NCI-H524 treated with DMSO at 0.1 percent for 48 hours (cell line): ENCODE results near the gene PILRA.
"Not testable (repeated sequence)": the region's sequence is repeated elsewhere in the genome, so short reads cannot be mapped to it uniquely, and the experiment has no call there.

Experiments used
- DNase-seq: peaks from one replicate; lab custom pipeline; 2025; lab: John Stamatoyannopoulos, UW

PILRA gene

DNA sequence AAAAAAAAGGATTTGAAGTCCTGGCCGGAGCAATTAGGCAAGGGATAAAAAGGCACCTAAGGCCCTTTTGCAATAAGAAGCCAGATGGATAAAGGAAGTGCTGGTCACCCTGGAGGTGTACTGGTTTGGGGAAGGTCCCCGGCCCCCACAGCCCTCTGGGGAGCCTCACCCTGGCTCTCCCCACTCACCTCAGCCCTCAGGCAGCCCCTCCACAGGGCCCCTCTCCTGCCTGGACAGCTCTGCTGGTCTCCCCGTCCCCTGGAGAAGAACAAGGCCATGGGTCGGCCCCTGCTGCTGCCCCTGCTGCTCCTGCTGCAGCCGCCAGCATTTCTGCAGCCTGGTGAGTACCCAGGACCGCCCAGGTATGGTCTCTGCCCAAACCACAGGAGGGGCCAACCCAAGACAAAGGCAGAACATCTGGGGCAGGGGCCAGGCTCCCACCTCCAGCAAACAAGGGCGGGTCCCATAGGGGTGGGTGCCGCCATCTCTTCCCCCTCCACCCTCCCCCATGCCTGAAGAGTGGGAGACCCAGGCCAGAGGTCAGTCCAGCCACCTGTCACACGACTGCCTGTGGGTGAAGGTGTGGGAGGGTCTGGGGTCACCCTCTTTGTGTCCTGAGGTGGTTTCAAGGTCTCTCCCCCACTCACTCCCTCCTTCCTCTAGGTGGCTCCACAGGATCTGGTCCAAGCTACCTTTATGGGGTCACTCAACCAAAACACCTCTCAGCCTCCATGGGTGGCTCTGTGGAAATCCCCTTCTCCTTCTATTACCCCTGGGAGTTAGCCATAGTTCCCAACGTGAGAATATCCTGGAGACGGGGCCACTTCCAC is 15.0 kb upstream of the PILRA start, which contains the start of gene PILRB:
Gene PILRB, plus strand, starts transcription at position 91 of the 830 bp plus-strand sequence. Its CDS starts 186 bp downstream, at position 277.
- DNase-seq: no peak

DNA sequence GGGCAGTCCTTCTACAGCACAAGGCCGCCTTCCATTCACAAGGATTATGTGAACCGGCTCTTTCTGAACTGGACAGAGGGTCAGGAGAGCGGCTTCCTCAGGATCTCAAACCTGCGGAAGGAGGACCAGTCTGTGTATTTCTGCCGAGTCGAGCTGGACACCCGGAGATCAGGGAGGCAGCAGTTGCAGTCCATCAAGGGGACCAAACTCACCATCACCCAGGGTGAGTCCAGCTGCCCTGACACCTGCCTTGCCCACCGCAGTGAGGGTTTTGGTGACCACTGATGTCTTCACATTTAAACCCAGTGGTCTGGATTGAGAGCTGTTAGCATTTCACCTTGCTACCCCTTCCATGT is 14.5 kb upstream of the PILRA start:
- DNase-seq: no peak

DNA sequence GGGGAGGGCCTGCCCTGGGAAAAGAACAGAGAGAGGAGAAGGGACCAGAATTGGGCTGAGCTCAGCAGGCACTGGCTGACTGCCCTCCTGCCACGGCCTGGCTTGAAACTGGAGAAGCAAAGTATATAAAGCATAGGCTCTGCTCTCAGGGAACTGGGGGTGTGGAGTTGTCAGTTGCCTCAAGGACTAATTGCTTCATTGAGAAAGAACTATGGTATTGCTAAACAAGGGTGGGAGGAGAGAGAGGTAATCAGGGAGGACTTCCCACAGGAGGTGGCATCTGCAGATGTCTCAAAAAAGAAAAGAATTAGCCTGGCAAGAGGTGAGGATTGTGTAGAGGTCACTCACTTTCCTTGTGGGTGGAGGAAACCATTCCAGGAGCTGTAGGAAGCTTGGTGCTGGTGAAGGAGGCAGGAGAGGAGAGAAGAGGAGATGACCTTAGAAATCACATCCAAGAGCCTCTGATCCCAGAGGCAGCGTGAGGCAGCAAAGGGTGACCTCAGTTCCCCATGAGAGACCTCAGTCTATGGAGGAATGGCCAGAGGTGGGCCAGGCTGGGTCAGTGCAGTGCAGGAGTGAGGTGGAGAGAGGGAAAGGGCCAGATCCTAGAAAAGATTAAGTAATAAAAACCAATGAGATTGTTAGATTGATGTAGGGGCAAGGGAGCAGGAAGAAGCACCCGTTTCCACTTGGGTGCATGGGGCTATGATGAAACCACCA is 13.0 kb upstream of the PILRA start:
- no peak for DNase-seq

DNA sequence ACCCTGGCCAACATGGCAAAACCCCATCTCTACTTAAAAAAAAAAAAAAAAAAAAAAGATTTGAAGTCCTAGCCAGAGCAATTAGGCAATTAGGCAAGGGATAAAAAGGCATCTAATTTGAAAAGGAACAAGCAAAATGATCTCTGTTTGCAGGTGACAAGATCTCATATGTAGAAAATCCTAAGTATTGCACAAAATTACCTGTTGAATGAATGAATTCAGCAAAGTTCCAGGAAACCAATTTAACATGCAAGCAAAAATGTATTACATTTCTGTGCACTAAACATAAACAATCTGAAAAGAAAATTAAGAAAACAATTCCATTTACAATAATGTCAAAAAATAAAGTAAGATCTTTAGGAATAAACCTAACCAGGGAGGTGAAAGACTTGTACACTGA is 10.2 kb upstream of the PILRA start:
- no peak for DNase-seq

DNA sequence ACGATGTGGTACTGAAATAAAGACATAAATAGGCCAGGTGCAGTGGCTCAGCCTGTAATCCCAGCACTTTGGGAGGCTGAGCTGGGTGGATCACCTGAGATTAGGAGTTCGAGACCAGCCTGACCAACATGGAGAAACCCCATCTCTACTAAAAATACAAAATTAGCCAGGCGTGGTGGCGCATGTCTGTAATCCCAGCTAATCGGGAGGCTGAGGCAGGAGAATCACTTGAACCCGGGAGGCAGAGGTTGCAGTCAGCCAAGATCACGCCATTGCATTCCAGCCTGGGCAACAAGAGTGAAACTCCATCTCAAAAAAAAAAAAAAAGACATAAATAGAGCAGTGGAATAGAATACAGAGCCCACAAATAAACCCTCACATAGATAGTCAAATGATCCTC is 9.5 kb upstream of the PILRA start:
- DNase-seq: not testable (repeated sequence)

- DNase-seq: no peak
Measured at GRCh38 chr7:100364480-100364879, 8.8 kb upstream of the PILRA start.

- DNase-seq: not testable (repeated sequence)
Measured at GRCh38 chr7:100365998-100366367, 7.3 kb upstream of the PILRA start.

GRCh38 chr7:100366411-100367250 is 6.7 kb upstream of the PILRA start:
- DNase-seq: no peak

GRCh38 chr7:100367251-100367620 is 6.1 kb upstream of the PILRA start:
- DNase-seq: no peak

- DNase-seq: no peak
Measured at GRCh38 chr7:100367676-100368613, 5.3 kb upstream of the PILRA start.

DNA sequence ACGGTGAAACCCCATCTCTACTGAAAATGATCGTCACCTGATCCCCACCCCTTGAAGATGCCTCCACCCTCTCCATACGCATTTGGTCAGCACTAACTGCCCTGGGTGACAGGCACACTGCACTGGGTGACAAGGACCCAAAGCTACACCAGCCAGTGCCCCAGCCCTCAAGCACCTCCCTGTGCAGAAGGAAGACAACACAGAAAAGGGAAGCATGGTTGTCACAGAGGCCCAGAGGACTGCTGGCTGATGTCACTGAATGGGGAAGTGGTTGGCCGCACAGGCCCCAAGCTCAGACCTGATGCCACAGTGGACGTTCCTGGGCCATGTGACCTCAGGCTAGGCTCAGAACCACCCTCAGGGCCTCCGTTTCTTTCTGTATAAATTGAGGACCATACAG is 4.2 kb upstream of the PILRA start:
- no peak for DNase-seq

DNA sequence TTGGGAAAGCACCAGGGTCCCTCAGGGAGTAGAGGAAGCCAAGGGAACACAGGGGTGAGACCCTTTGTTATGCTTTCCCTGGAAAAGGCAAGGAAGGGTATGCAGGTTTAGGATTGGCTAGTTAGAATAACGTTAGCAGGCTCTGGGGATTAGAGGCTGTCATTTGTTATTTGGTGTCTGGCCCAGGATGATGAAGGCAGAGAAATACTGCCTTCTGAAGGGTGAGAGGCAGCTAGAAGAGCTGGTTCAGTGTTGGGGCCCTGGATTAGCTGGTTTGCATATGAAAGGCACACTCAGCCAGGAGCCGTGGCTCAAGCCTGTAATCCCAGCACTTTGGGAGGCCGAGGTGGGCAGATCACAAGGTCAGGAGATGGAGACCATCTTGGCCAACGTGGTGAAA is 3.0 kb upstream of the PILRA start:
- DNase-seq: no peak

- no peak for DNase-seq
Measured at GRCh38 chr7:100370746-100371145, 2.5 kb upstream of the PILRA start.

GRCh38 chr7:100371561-100372171 is 1.6 kb upstream of the PILRA start:
- no peak for DNase-seq

GRCh38 chr7:100372256-100372655 is 1.0 kb upstream of the PILRA start:
- DNase-seq: no peak

GRCh38 chr7:100372694-100373093 is 593 bp upstream of the PILRA start:
- DNase-seq: no peak

- DNase-seq: not testable (repeated sequence)
Measured at GRCh38 chr7:100373870-100374598, 747 bp downstream of the PILRA start.

DNA sequence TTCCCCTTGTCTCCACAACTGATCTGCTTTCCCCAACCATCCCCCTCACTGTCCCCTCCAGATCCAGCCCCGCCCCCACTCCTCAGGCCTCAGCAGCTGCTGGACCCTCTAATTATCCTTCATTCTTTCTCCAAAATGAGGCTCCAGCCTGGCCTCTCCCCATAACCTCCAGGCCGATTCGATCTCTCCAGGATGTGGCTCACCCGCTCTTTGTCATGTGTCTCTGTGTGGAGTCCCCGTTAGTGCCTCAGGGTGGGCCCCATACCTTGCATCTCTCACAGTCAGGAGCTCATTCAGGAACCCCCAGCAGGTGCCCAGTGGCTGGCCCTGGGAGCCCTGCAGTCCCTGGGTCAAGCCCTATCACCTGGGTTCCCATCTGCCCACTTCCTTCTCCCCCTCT is 1.3 kb downstream of the PILRA start:
- DNase-seq: no peak

DNA sequence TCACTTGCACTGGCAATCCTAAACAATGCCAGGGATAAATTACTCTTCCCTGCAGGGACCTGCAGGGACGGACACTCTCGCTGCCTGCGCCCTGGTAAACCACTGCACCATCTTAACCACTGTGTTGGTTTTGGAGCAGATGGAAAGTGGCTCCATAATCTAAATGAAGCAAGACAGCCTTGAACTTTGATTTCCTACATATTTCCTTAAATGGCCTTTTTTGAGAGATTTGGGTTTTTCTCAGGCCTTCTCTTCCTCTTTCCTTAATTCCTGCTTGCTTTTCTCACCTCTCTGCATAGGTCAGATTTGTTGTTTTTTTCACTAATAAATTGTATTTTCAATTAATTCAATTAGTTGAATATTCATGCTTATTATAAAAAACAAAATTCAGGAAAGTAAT is 2.8 kb downstream of the PILRA start:
- no peak for DNase-seq

GRCh38 chr7:100378114-100378755 is 4.9 kb downstream of the PILRA start:
- DNase-seq: no peak
